Mesenchymal stem cell (in vitro differentiated cells and primary cell): ENCODE measurements around the gene SYT3. TPM values are rescaled to one million over a fixed set of nuclear protein-coding genes. Genes with fewer than 3 reads are reported as not detected.

Source experiments
- DNase-seq: peaks from one replicate; pipeline ENCODE4 v3.0.0-alpha.2; 2013
- H2AFZ ChIP-seq: one replicate; pipeline ENCODE4 v1.6.1; 2013; ENCODE audit warnings: low read depth, mild to moderate bottlenecking, control low read depth, inconsistent platforms, low read length, moderate library complexity
- H2AK5ac ChIP-seq: 2 replicates; pipeline ENCODE4 v1.6.1; 2013; ENCODE audit warnings: low read length, moderate library complexity, mild to moderate bottlenecking, inconsistent platforms; ENCODE audit not compliant: severe bottlenecking
- H2BK120ac ChIP-seq: one replicate; pipeline ENCODE4 v1.6.1; 2013; ENCODE audit warnings: low read depth, mild to moderate bottlenecking, inconsistent platforms, low read length, moderate library complexity
- H2BK12ac ChIP-seq, 2 experiments: one replicate each; pipeline ENCODE4 v1.6.1; 2013; ENCODE audit warnings: inconsistent platforms in 2 of 2, low read length in 2 of 2, mild to moderate bottlenecking in 2 of 2, moderate library complexity in 2 of 2, control low read depth in 1 of 2
- H2BK15ac ChIP-seq: one replicate; pipeline ENCODE4 v1.6.1; 2013; ENCODE audit warnings: mild to moderate bottlenecking, low read depth, inconsistent platforms; ENCODE audit not compliant: poor library complexity, severe bottlenecking
- H2BK5ac ChIP-seq: 2 replicates; pipeline ENCODE4 v1.6.1; 2013; ENCODE audit warnings: low read depth, mild to moderate bottlenecking, low read length, control low read depth, inconsistent platforms; ENCODE audit not compliant: poor library complexity, severe bottlenecking
- H3K14ac ChIP-seq, 2 experiments: one replicate each; pipeline ENCODE4 v1.6.1; 2013; ENCODE audit warnings: inconsistent platforms in 2 of 2, low read length in 2 of 2, control low read depth in 1 of 2, mild to moderate bottlenecking in 1 of 2, moderate library complexity in 1 of 2
- H3K18ac ChIP-seq, 2 experiments: one replicate each; pipeline ENCODE4 v1.6.1; 2013; ENCODE audit warnings: inconsistent platforms in 2 of 2, low read length in 2 of 2, control low read depth in 1 of 2, low read depth in 1 of 2, mild to moderate bottlenecking in 1 of 2
- H3K23ac ChIP-seq, 2 experiments: one replicate each; pipeline ENCODE4 v1.6.1; 2013; ENCODE audit warnings: inconsistent platforms in 2 of 2, low read length in 2 of 2, mild to moderate bottlenecking in 2 of 2, moderate library complexity in 2 of 2, control low read depth in 1 of 2
- H3K27ac ChIP-seq: 2 replicates; pipeline ENCODE4 v1.5.1; 2013; ENCODE audit warnings: mild to moderate bottlenecking, moderate library complexity, low read length, control low read depth, inconsistent platforms; ENCODE audit not compliant: poor library complexity, severe bottlenecking
- H3K27me3 ChIP-seq, 2 experiments: 2 replicates each; pipeline versions ENCODE4 v1.6.1 to v1.7.0; 2013; ENCODE audit warnings: low read length in 2 of 2, mild to moderate bottlenecking in 2 of 2, moderate library complexity in 2 of 2, control low read depth in 1 of 2, inconsistent platforms in 1 of 2; ENCODE audit not compliant: control insufficient read depth in 1 of 2, insufficient read depth in 1 of 2
- H3K36me3 ChIP-seq, 2 experiments: 2 replicates each; pipeline versions ENCODE4 v1.6.1 to v1.7.0; 2013; ENCODE audit warnings: low read length in 2 of 2, control low read depth in 1 of 2, inconsistent platforms in 1 of 2, low read depth in 1 of 2, mild to moderate bottlenecking in 1 of 2; ENCODE audit not compliant: insufficient read depth in 2 of 2, control insufficient read depth in 1 of 2
- H3K4ac ChIP-seq, 2 experiments: one replicate each; pipeline ENCODE4 v1.6.1; 2013; ENCODE audit warnings: inconsistent platforms in 2 of 2, low read length in 2 of 2, mild to moderate bottlenecking in 2 of 2, moderate library complexity in 2 of 2, control low read depth in 1 of 2, low read depth in 1 of 2
- H3K4me1 ChIP-seq: 2 replicates; pipeline ENCODE4 v1.6.1; 2013; ENCODE audit warnings: low read depth, low read length, control low read depth; ENCODE audit not compliant: control insufficient read depth, insufficient read depth
- H3K4me2 ChIP-seq: 2 replicates; pipeline ENCODE4 v1.6.1; 2013; ENCODE audit warnings: low read length, mild to moderate bottlenecking, inconsistent platforms; ENCODE audit not compliant: poor library complexity, severe bottlenecking
- H3K4me3 ChIP-seq, 2 experiments: 2 replicates each; pipeline versions ENCODE4 v1.5.1 to v1.7.0; 2013; ENCODE audit warnings: low read length in 2 of 2, mild to moderate bottlenecking in 2 of 2, control low read depth in 1 of 2, low read depth in 1 of 2; ENCODE audit not compliant: insufficient read depth in 1 of 2
- H3K79me1 ChIP-seq: replicated peaks from 2 replicates; pipeline ENCODE4 v1.6.1; 2013; ENCODE audit warnings: mild to moderate bottlenecking, control low read depth, low read length, inconsistent platforms; ENCODE audit not compliant: poor library complexity, severe bottlenecking
- H3K9ac ChIP-seq: 2 replicates; pipeline ENCODE4 v1.7.0; 2013; ENCODE audit warnings: mild to moderate bottlenecking, low read length, moderate library complexity
- H3K9me3 ChIP-seq: 2 replicates; pipeline ENCODE4 v1.7.0; 2013; ENCODE audit warnings: mild to moderate bottlenecking, low read length; ENCODE audit not compliant: control insufficient read depth
- H4K8ac ChIP-seq: one replicate; pipeline ENCODE4 v1.6.1; 2013; ENCODE audit warnings: inconsistent platforms, mild to moderate bottlenecking, low read length, moderate library complexity
- H4K91ac ChIP-seq: one replicate; pipeline ENCODE4 v1.6.1; 2013; ENCODE audit warnings: mild to moderate bottlenecking, low read length, inconsistent platforms
- WGBS: methylation state at CpG from one replicate; pipeline ENCODE4 v1.1.7; 2013; ENCODE audit warnings: mixed read lengths; 5-methylcytosine and 5-hydroxymethylcytosine counted together
- polyA plus RNA-seq, 2 experiments: library from polyadenylated mRNA; stranded (reverse); fragments of 200-250 nt; gene quantifications; one replicate each; pipeline ENCODE4 v1.2.3, GENCODE V29; 2013

The SYT3 gene
- not detected for polyA plus RNA-seq (2013, experiment 1 of 2)
- not detected for polyA plus RNA-seq (2013, experiment 2 of 2)

- Histone ChIP-seq H3K14ac (no peak within 1 kb of the TSS), H3K18ac (no peak within 1 kb of the TSS), H2BK120ac (no peak within 1 kb of the TSS), H3K79me1 (no peaks in the 10 kb centered on the region), H3K9ac (no peak within 1 kb of the TSS), H3K4me3 (peak within 1 kb of the TSS in 1 of 2 experiments; percentile 67), H2BK15ac (no peak within 1 kb of the TSS), H2BK12ac (no peak within 1 kb of the TSS), H2BK5ac (no peak within 1 kb of the TSS), H3K4me2 (no peak within 1 kb of the TSS), H2AFZ (no peak within 1 kb of the TSS), H3K23ac (no peak within 1 kb of the TSS), H3K4ac (no peak within 1 kb of the TSS), H3K27me3 (peaks cover 0 to 61% of the 10 kb centered on the region in 2 experiments), H3K9me3 (peaks cover 2% of the 10 kb centered on the region), H3K36me3 (no peaks in the 10 kb centered on the region), H4K8ac (no peak within 1 kb of the TSS), H2AK5ac (no peak within 1 kb of the TSS), H3K4me1 (no peaks in the 10 kb centered on the region), H3K27ac (no peak within 1 kb of the TSS), H4K91ac (no peak within 1 kb of the TSS)
- 53% methylated on average over 34 of the region's 76 CpGs for WGBS
- DNase-seq = no peak
Measured at GRCh38 chr19:50639121-50640112, at the start of gene SYT3. Gene SYT3 (minus strand): TSS chr19:50639881. CDS start chr19:50637411, 2,470 bp downstream.

DNA sequence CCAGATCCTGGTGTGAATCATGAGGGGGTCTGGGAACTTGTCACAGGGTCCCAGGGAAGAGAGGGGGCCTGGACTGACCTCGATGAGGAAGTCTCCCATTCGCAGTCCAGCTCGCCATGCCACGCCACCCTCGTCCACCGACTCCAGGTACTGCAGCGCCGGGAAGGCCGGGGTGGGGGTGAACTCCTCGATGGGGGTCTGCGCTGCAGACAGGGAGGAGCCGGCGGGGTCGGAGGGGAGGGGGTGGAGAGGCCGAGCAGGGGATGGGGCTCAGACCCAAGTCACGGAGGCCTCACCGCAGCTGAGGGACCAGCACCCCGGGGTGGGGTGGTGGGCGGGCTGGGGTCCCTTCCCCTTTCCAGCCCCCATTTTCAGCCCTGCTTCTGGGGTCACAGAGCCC is 49.1 kb upstream of the SYT3 start:
- Histone ChIP-seq H3K4me3 (no peak overlapping the region), H2BK5ac (no peak overlapping the region), H3K36me3 (no peaks in the 10 kb centered on the region), H2BK120ac (no peak overlapping the region), H3K9me3 (no peaks in the 10 kb centered on the region), H4K91ac (no peak overlapping the region), H3K23ac (no peak overlapping the region), H3K27ac (no peak overlapping the region), H2AFZ (no peak overlapping the region), H3K9ac (no peak overlapping the region), H4K8ac (no peak overlapping the region), H3K14ac (no peak overlapping the region), H2BK12ac (no peak overlapping the region), H3K79me1 (no peaks in the 10 kb centered on the region), H2AK5ac (no peak overlapping the region), H2BK15ac (no peak overlapping the region), H3K4me1 (no peaks in the 10 kb centered on the region), H3K4ac (no peak overlapping the region), H3K18ac (no peak overlapping the region), H3K4me2 (no peak overlapping the region), H3K27me3 (peaks cover 0 to 48% of the 10 kb centered on the region in 2 experiments)
- WGBS = 83% methylated on average over 11 of the region's 19 CpGs
- DNase-seq = no peak

GRCh38 chr19:50686310-50687032 is 46.8 kb upstream of the SYT3 start:
- no peak overlapping the region for H3K27ac ChIP-seq
- H2BK120ac ChIP-seq = no peak overlapping the region
- no peak overlapping the region for H2AK5ac ChIP-seq
- H3K4ac ChIP-seq = no peak overlapping the region
- H3K9me3 ChIP-seq = no peaks in the 10 kb centered on the region
- DNase-seq = no peak
- no peak overlapping the region for H2BK12ac ChIP-seq
- H3K9ac ChIP-seq = no peak overlapping the region
- H4K91ac ChIP-seq = no peak overlapping the region
- no peak overlapping the region for H2BK5ac ChIP-seq
- 71% methylated on average over 34 of the region's 50 CpGs for WGBS
- no peak overlapping the region for H4K8ac ChIP-seq
- H2AFZ ChIP-seq = no peak overlapping the region
- peaks cover 0 to 29% of the 10 kb centered on the region in 2 experiments for H3K27me3 ChIP-seq
- H3K36me3 ChIP-seq = no peaks in the 10 kb centered on the region
- no peak overlapping the region for H3K18ac ChIP-seq
- H3K79me1 ChIP-seq = no peaks in the 10 kb centered on the region
- H3K4me2 ChIP-seq = no peak overlapping the region
- no peaks in the 10 kb centered on the region for H3K4me1 ChIP-seq
- H2BK15ac ChIP-seq = no peak overlapping the region
- H3K14ac ChIP-seq = no peak overlapping the region
- H3K23ac ChIP-seq = no peak overlapping the region
- no peak overlapping the region for H3K4me3 ChIP-seq
